GM18873 (cell line): ENCODE results near the gene RAB11B.
"Not testable (repeated sequence)": the region's sequence is repeated elsewhere in the genome, so short reads cannot be mapped to it uniquely, and the experiment has no call there.

Experiments
- ATAC-seq: cut with Tn5 transposase; IDR thresholded peaks from one replicate; pipeline ENCODE4 v1.9.1; 2021; ENCODE audit warnings: mild to moderate bottlenecking, moderate library complexity, moderate number of reproducible peaks; ENCODE audit not compliant: unreplicated experiment, low FRiP score

RAB11B gene

GRCh38 chr19:8370176-8371010 is 19.8 kb upstream of the RAB11B start:
- no peak for ATAC-seq

DNA sequence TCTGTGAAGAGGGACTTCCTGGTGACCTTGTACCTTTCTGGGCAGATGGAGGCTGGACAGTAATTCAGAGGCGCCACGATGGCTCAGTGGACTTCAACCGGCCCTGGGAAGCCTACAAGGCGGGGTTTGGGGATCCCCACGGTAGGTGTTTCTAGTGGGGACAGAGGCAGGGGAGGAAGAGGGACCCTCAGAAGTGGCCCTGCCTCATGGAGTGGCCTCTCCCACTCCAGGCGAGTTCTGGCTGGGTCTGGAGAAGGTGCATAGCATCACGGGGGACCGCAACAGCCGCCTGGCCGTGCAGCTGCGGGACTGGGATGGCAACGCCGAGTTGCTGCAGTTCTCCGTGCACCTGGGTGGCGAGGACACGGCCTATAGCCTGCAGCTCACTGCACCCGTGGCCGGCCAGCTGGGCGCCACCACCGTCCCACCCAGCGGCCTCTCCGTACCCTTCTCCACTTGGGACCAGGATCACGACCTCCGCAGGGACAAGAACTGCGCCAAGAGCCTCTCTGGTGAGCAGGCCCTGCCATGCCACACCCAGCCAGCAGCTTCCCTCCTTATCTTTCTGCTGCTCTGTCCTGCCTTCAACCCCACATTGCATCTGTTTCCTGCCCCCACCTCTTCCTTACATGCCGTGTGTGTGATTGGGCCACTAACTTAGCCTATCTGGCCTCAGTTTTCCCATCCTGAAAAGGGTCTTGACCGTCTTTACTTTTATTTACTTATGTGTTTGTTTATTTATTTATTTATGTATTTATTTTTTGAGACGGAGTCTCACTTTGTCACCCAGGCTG is 19.0 kb upstream of the RAB11B start:
- ATAC-seq: no peak

- ATAC-seq: no peak
Measured at GRCh38 chr19:8373867-8374813, 16.0 kb upstream of the RAB11B start.

GRCh38 chr19:8375766-8376165 is 14.4 kb upstream of the RAB11B start:
- ATAC-seq: not testable (repeated sequence)

GRCh38 chr19:8376373-8376974 is 13.7 kb upstream of the RAB11B start:
- not testable (repeated sequence) for ATAC-seq

DNA sequence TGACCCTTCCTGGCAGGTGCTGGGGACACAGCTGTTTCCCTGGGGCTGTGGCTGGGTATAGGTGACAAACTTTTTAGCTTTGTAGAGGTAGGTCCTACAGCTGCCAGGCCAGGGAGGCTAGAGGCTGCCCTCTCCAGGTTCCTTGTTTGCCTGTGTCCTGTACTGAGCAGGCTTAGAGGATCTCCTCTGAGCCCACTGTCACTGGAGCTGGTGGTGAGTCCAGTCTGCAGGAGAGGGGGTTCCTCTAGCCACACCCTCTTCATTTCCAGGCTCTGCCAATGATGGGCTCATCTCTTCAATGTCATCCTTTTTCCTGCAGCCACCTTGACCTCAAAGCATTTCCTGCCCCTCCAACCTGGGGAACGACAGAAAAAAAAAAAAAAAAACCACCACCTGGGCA is 12.6 kb upstream of the RAB11B start:
- ATAC-seq: no peak

- ATAC-seq: not testable (repeated sequence)
Measured at GRCh38 chr19:8379156-8379891, 10.8 kb upstream of the RAB11B start.

DNA sequence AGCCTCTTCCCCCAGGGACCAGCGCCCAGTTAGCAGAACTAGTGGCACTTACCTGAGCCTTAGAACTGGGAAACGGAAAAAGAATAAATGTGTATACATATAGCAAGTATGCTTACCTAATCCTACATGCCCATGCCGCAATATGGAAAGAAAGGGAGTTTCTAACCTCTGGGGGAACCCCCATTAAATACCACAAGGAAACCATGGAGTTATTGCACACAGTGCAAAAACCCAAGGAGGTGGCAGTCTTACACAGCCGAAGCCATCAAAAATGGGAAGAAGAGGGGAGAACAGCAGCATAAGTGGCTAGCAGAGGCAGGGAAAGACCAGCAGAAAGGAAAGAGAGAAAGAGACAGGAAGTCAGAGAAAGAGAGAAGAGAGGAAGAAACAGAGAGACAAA is 5.6 kb upstream of the RAB11B start:
- not testable (repeated sequence) for ATAC-seq

GRCh38 chr19:8385103-8385502 is 5.1 kb upstream of the RAB11B start:
- ATAC-seq: not testable (repeated sequence)

GRCh38 chr19:8385566-8385965 is 4.6 kb upstream of the RAB11B start:
- not testable (repeated sequence) for ATAC-seq

DNA sequence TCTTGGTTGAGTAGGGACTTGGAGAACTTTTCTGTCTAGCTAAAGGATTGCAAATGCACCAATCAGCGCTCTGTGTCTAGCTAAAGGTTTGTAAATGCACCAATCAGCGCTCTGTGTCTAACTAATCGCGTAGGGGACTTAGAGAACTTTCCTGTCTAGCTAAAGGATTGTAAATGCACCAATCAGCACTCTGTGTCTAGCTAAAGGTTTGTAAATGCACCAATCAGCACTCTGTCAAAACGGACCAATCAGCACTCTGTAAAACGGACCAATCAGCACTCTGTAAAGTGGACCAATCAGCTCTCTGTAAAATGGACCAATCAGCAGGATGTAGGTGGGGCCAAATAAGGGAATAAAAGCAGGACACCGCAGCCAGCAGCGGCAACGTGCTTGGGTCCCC is 3.7 kb upstream of the RAB11B start:
- not testable (repeated sequence) for ATAC-seq

DNA sequence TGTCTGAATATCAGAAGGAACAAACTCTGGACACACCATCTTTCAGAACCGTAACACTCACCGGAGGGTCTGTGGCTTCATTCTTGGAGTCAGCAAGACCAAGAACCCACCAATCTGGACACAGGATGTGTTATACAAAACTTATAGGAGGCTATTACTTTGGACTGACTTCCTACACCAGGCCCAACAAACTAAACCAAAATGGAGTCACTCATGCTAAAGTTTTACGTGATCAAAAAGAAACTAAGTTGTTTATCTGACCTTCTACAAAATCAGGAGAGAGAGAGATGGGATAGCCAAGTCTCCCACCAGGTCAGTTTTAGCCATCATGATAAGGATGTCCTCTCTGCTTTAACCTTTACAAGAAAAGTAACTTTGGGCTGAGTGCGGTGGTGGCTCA is 3.2 kb upstream of the RAB11B start:
- ATAC-seq: no peak

DNA sequence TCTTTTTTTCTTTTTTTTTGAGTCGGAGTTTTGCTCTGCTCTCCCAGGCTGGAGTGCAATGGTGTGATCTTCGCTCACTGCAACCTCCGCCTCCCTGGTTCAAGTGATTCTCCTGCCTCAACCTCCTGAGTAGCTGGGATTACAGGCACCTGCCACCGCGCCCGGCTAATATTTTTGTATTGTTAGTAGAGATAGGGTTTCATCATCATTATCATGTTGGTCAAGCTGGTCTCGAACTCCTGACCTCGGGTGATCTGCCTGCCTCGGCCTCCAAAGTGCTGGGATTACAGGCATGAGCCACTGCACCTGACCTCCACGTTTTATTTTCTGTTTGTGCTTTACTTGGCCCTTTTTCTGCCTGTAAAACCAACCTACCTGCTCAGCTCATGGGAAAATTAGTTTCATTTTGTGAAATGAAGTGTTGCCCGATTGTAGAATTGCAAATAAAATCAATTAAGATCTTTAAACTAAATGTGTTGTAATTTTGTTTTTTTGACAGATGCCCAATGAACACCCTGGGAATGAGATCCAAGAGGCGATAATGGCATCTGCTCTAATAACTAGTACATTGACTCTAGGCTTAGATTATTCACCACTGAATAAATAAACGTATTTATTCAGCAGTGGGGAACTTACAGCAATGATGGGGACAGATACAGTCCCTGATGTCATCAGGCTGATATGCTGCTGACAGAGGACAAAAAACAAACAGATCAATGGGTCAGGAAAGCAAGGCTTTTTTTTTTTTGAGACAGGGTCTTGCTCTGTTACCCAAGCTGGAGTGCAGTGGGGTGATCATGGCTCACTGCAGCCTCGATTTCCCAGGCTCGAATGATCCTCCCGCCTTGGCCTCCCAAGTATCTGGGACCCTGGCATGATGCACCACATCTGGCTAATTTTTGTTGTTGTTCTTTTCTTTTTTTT is 2.2 kb upstream of the RAB11B start:
- ATAC-seq: no peak

DNA sequence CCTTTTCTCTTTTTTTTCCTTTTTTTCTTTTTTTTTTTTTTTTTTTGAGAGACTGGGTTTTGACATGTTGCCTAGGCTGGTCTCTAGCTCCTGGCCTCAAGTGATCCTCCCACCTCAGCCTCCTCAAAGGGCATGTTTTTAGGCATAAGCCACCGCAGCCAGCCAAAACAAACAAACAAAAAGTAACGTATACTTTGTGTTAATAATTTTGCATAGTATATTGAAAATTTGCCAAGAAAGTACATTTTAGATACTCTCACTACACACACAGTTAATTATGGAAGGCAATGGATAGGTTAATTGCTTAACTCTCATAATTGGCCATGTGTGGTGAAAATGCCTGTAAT is 1.6 kb upstream of the RAB11B start:
- no peak for ATAC-seq

GRCh38 chr19:8390617-8390981 is 439 bp downstream of the RAB11B start:
- peak; percentile 20 for ATAC-seq

DNA sequence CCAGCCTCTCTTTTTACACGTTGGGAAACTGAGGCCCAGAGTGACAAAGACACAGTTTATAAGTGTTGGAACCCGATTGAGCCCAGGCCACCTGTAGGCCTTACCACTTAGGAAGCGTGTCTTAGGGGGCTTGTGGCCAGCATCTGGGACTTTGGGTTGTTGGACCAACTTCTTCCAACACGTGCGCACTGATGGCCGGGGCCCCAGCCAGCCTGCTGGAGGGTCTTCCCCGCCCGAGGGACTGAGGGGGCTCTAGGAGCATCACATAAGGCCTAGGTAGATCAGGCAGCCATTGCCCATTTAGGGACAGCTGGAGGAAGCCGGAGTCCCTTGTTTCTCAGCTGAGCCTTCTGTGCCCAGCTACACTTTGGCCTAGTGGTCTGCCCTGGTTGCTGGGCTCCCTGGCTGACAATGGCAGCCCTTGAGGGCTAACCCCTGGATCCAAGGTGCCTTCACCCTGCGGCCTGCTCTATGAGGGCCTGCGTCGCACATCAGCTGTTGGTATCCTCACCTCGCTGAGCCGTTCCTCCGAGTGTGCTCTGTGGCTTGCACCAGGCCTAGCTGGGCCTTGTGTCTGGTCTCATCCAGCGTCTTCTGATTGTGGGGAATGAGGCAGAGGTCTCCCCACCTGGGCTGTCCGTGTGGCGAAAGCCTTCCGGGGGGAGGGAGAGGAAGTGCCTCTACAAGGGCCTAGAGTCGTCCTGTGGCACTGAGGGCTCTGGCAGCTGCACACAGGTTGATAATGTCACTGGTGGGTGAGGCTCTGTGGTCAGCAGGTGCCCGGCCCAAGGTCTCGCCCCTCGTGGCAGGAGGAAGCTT is 1.2 kb downstream of the RAB11B start:
- ATAC-seq: no peak

DNA sequence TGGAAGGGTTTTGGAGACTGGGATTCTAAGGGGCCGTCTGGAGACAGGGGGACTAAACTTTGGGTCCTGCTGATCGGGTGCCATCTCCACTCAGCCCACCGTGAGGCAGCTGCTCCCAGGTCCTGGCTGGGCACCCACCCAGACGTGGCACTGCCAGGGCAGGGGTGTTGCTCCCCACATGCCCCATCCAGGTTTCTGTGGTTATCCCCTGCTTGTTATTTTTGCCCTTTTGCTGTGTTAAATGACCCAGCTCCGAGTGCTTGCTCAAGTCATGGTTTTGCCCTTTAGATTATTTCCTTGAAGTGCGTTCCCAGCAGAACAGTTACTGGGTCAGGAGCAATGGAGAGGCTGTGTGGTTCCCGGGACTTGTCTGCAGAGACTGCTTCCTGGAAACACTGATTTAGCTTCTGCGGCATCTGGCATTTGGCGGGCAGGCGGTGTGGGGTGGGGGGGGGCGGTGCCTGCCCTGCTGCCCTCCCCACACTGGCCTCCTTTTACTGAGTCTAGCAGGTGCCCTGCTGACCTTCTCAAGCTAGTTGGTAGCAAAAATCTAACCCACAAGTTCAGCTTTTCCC is 1.9 kb downstream of the RAB11B start:
- no peak for ATAC-seq
